Endothelial cell of umbilical vein (primary cell): ENCODE measurements around the gene NCAPG. TPM values are rescaled to one million over a fixed set of nuclear protein-coding genes. Genes with fewer than 3 reads are reported as not detected.

ENCODE experiments used
- BruUV-seq: library from RNA; stranded (reverse); fragments of 400-500 nt; replicated peaks from 2 replicates; lab custom pipeline; 2021; lab: Mats Ljungman, UMichigan
- CTCF ChIA-PET: fragments of 300-600, 350-600 bp; sonication (Branson Sonifier 250); formaldehyde crosslinking; loops from one replicate; lab custom pipeline; 2021; ENCODE audit warnings: antibody characterized with exemption, inconsistent platforms; lab: Charles Lee
- POLR2A ChIA-PET: fragments of 300-600, 350-600 bp; sonication (Branson Sonifier 250); formaldehyde crosslinking; loops from one replicate; lab custom pipeline; 2021; ENCODE audit warnings: antibody characterized with exemption, inconsistent platforms; lab: Charles Lee
- DNase-seq: peaks from one replicate; pipeline ENCODE4 v3.0.0-alpha.2; 2011; ENCODE audit warnings: low read depth, low spot score
- FAIRE-seq: peaks from 2 replicates; lab custom pipeline; 2011; peaks lifted over from hg19 to GRCh38; lab: Jason Lieb, UNC
- H2AFZ ChIP-seq: 2 replicates; pipeline ENCODE4 v1.6.0; 2012; ENCODE audit warnings: low read depth, low read length, control low read depth, inconsistent platforms
- H3K27ac ChIP-seq: 2 replicates; pipeline ENCODE4 v1.5.1; 2011; ENCODE audit warnings: low read depth, mild to moderate bottlenecking, control low read depth, low read length, moderate library complexity; ENCODE audit not compliant: insufficient read depth
- H3K27me3 ChIP-seq, 2 experiments: 2 replicates each; pipeline versions ENCODE4 v1.6.0 to v1.6.1; 2011; ENCODE audit warnings: low read length in 2 of 2, mixed read lengths in 1 of 2; ENCODE audit not compliant: control insufficient read depth in 2 of 2, insufficient read depth in 2 of 2
- H3K36me3 ChIP-seq, 2 experiments: 2 replicates in 1 of 2; 3 replicates in 1 of 2; pipeline ENCODE4 v1.5.1; 2011; ENCODE audit warnings: low read length in 2 of 2, mild to moderate bottlenecking in 1 of 2, moderate library complexity in 1 of 2; ENCODE audit not compliant: control insufficient read depth in 2 of 2, insufficient read depth in 2 of 2; ENCODE audit errors: extremely low read depth in 1 of 2
- H3K4me1 ChIP-seq: 3 replicates; pipeline ENCODE4 v1.5.1; 2011; ENCODE audit warnings: mild to moderate bottlenecking, low read length; ENCODE audit not compliant: control insufficient read depth, insufficient read depth; ENCODE audit errors: extremely low read depth
- H3K4me2 ChIP-seq: 2 replicates; pipeline ENCODE4 v1.6.1; 2011; ENCODE audit warnings: low read length, control low read depth, mixed read lengths; ENCODE audit not compliant: insufficient read depth
- H3K4me3 ChIP-seq, 3 experiments: fragments of 200-600 bp in 1 of 3; sonication (generic), shearing (Covaris generic) in 1 of 3; replicated peaks in 1 of 3; 2 replicates each; pipeline ENCODE4 v1.5.1; 2011 to 2016; ENCODE audit warnings: control low read depth in 3 of 3, low read length in 3 of 3, mild to moderate bottlenecking in 2 of 3, inconsistent platforms in 1 of 3, low read depth in 1 of 3, moderate library complexity in 1 of 3; ENCODE audit not compliant: insufficient read depth in 1 of 3
- H3K79me2 ChIP-seq: 2 replicates; pipeline ENCODE4 v1.6.0; 2012; ENCODE audit warnings: low read length, inconsistent platforms; ENCODE audit not compliant: control insufficient read depth, insufficient read depth
- H3K9ac ChIP-seq: replicated peaks from 2 replicates; pipeline ENCODE3; 2011; ENCODE audit warnings: low read length, control low read depth; ENCODE audit not compliant: insufficient read depth; ENCODE audit errors: extremely low read depth
- H3K9me1 ChIP-seq: replicated peaks from 3 replicates; pipeline ENCODE4 v1.6.0; 2011; ENCODE audit warnings: mild to moderate bottlenecking, low read length; ENCODE audit not compliant: control insufficient read depth, insufficient read depth; ENCODE audit errors: extremely low read depth
- H3K9me3 ChIP-seq: replicated peaks from 2 replicates; pipeline ENCODE4 v1.5.1; 2012; ENCODE audit warnings: low read length, inconsistent platforms; ENCODE audit not compliant: control insufficient read depth, insufficient read depth
- H4K20me1 ChIP-seq: replicated peaks from 2 replicates; pipeline ENCODE3; 2011; ENCODE audit warnings: mild to moderate bottlenecking, low read length; ENCODE audit not compliant: control insufficient read depth, insufficient read depth; ENCODE audit errors: extremely low read depth
- FOS ChIP-seq: IDR thresholded peaks from 2 replicates; pipeline ENCODE4 v1.6.1; 2011; ENCODE audit warnings: mild to moderate bottlenecking, low read length, moderate library complexity, borderline replicate concordance; ENCODE audit not compliant: insufficient read depth
- GATA2 ChIP-seq: IDR thresholded peaks from 2 replicates; pipeline ENCODE4 v1.7.0; 2011; ENCODE audit warnings: low read depth, mild to moderate bottlenecking, moderate library complexity, mixed read lengths, low read length; ENCODE audit not compliant: insufficient read length, insufficient read depth
- JUN ChIP-seq: IDR thresholded peaks from 2 replicates; pipeline ENCODE4 v1.6.1; 2011; ENCODE audit warnings: borderline replicate concordance, low read depth; ENCODE audit not compliant: insufficient read length, insufficient read depth
- POLR2A ChIP-seq: IDR thresholded peaks from 2 replicates; pipeline ENCODE4 v1.6.1; 2012; ENCODE audit warnings: low read depth, mild to moderate bottlenecking, control low read depth, low read length
- dilution Hi-C: fragments of 300-500 bp; cut with MboI; formaldehyde crosslinking; loops from one replicate; pipeline ENCODE4 v1.15.0; 2019; ENCODE audit warnings: low sequenced_read_pairs; ENCODE audit not compliant: extremely low pct_ligation_motif_present
- intact Hi-C: fragments of 100-400 bp; cut with micrococcal nuclease; formaldehyde crosslinking; loops from one replicate; pipeline ENCODE4 v1.10.0; 2022
- polyA plus RNA-seq, 4 experiments: library from polyadenylated mRNA; depleted of rRNA in 3 of 4; stranded (reverse) in 3 of 4; unstranded in 1 of 4; fragments of >200 nt; gene quantifications; 2 replicates each; pipeline versions ENCODE4 v1.2.1 to v1.2.3, GENCODE V29; 2011 to 2012; ENCODE audit warnings: missing spikeins in 1 of 4
- total RNA-seq: library from RNA; stranded (reverse); gene quantifications from 2 replicates; pipeline ENCODE4 v1.2.3, GENCODE V29; 2021
- TF ChIP-seq, protein P1 (sequence below): IDR thresholded peaks from 2 replicates; pipeline ENCODE4 v1.6.1; 2011; ENCODE audit not compliant: insufficient read depth, insufficient read length

NCAPG gene
- total and polyA plus RNA-seq, 2 donors (not counting 3 experiments of a cell fraction or from before 2014, with no cell fraction given): 11.6 to 66.4 TPM

- Histone ChIP-seq H3K79me2 (no peaks in the 10 kb centered on the region), H3K9ac (no peak overlapping the region), H3K27me3 (no peaks in the 10 kb centered on the region), H3K4me1 (no peaks in the 10 kb centered on the region), H3K4me2 (no peak overlapping the region), H3K4me3 (no peak overlapping the region), H4K20me1 (no peaks in the 10 kb centered on the region), H3K36me3 (peaks cover 0 to 3% of the 10 kb centered on the region in 2 experiments), H3K27ac (no peak overlapping the region), H3K9me1 (no peaks in the 10 kb centered on the region), H3K9me3 (no peaks in the 10 kb centered on the region), H2AFZ (no peak overlapping the region)
- POLR2A ChIA-PET: no interaction called here
- BruUV-seq: no TSS peak
- no peak for TF ChIP-seq FOS
- TF ChIP-seq, protein P1, sequence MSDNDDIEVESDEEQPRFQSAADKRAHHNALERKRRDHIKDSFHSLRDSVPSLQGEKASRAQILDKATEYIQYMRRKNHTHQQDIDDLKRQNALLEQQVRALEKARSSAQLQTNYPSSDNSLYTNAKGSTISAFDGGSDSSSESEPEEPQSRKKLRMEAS: no peak
- no peak for TF ChIP-seq POLR2A
- TF ChIP-seq GATA2: no peak
- FAIRE-seq: no peak
- CTCF ChIA-PET: interaction anchor here (1.1 kb wide), 1 partner anchor 60 kb away, joined by 3 read pairs; no protein-coding TSS in a partner anchor
- DNase-seq: no peak
- dilution Hi-C loops: no loop called here
- intact Hi-C loops: no loop called here
Measured at GRCh38 chr4:17877661-17878060, 66.9 kb downstream of the NCAPG start.

GRCh38 chr4:17884063-17884462 is 73.3 kb downstream of the NCAPG start:
- no peak for DNase-seq

More at GRCh38 chr4:17884063-17884462, 73.3 kb downstream of the NCAPG start:
- Histone ChIP-seq H3K4me3 (no peak overlapping the region), H3K9me1 (no peaks in the 10 kb centered on the region), H3K27me3 (no peaks in the 10 kb centered on the region), H3K79me2 (no peaks in the 10 kb centered on the region), H4K20me1 (no peaks in the 10 kb centered on the region), H2AFZ (no peak overlapping the region), H3K4me1 (no peaks in the 10 kb centered on the region), H3K9ac (no peak overlapping the region), H3K9me3 (no peaks in the 10 kb centered on the region), H3K4me2 (no peak overlapping the region), H3K36me3 (peaks cover 0 to 2% of the 10 kb centered on the region in 2 experiments), H3K27ac (no peak overlapping the region)
- intact Hi-C loops: no loop called here
- no peak for FAIRE-seq
- TF ChIP-seq JUN: no peak
- ChIA-PET POLR2A (no interaction called here), CTCF (interaction anchor here (1.7 kb wide), 1 partner anchor 67 kb away, joined by 3 read pairs; no protein-coding TSS in a partner anchor)
- BruUV-seq: no TSS peak
- dilution Hi-C loops: no loop called here
